ENCODE data around the gene MLIP.
A peak's percentile ranks its signal among the peaks of the same experiment; 100 is the strongest.

Gene MLIP

DNA sequence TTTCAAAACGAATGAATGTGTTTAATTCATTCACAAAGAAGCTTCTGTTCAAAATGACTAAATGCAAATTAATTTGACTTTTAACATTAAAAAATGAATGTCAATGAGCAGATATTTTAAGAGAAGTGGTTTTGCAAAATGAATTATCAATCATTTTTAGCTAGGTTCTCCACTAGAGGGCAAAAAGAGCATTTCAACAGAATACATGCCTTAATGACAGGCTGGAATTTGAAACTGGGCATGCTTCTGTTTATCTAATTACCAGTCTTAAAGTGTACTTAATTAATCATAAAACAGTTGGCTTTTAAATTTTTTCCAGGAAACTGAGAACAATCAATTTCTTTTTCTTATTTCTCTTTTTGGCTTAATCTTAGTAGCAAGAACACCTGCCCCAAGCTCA lies 133.2 kb downstream of the MLIP start:
- TF ChIP-seq NFIC (IDR thresholded peaks at IDR 0.05) (no peak), CEBPB (IDR thresholded peaks at IDR 0.05) (no peak), TEAD4 (IDR thresholded peaks at IDR 0.05) (peak; percentile 32; the same call in 1 of the 2 replicates), RAD21 (IDR thresholded peaks at IDR 0.05; ENCODE audit: low read depth) (peak; percentile 47)

GRCh38 chr6:54245265-54245664 lies 134.0 kb downstream of the MLIP start:
- TF ChIP-seq EGR1 (IDR thresholded peaks at IDR 0.05) (no peak), YY1 (IDR thresholded peaks at IDR 0.05; ENCODE audit: low read depth) (no peak), MAX (IDR thresholded peaks at IDR 0.05) (no peak), USF1 (IDR thresholded peaks at IDR 0.05) (no peak), TAF1 (IDR thresholded peaks at IDR 0.05; ENCODE audit: low read depth) (no peak)
- TF ChIP-seq, protein P1, sequence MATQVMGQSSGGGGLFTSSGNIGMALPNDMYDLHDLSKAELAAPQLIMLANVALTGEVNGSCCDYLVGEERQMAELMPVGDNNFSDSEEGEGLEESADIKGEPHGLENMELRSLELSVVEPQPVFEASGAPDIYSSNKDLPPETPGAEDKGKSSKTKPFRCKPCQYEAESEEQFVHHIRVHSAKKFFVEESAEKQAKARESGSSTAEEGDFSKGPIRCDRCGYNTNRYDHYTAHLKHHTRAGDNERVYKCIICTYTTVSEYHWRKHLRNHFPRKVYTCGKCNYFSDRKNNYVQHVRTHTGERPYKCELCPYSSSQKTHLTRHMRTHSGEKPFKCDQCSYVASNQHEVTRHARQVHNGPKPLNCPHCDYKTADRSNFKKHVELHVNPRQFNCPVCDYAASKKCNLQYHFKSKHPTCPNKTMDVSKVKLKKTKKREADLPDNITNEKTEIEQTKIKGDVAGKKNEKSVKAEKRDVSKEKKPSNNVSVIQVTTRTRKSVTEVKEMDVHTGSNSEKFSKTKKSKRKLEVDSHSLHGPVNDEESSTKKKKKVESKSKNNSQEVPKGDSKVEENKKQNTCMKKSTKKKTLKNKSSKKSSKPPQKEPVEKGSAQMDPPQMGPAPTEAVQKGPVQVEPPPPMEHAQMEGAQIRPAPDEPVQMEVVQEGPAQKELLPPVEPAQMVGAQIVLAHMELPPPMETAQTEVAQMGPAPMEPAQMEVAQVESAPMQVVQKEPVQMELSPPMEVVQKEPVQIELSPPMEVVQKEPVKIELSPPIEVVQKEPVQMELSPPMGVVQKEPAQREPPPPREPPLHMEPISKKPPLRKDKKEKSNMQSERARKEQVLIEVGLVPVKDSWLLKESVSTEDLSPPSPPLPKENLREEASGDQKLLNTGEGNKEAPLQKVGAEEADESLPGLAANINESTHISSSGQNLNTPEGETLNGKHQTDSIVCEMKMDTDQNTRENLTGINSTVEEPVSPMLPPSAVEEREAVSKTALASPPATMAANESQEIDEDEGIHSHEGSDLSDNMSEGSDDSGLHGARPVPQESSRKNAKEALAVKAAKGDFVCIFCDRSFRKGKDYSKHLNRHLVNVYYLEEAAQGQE (IDR thresholded peaks at IDR 0.05; ENCODE audit: low read depth) = no peak

DNA sequence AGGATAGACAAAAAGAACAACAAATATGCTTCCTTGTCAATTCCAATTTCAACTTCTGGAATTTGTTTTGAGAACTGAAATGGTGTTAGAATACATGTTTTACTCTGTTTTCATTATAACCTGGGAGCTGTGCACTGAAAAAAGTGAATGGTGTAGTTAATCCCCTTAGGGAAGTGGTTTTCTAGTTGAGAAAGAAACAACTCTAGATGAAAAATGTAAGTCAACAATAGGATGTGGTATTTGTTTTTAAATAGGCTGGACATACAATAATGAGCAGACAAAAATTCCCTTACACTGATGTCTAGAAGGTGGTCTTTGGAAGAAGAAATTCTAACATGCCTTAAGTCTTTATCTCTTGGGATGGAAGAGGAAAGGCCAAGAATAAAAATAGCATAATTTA lies 137.1 kb downstream of the MLIP start:
- TF ChIP-seq CEBPB (IDR thresholded peaks at IDR 0.05) (no peak), CREB1 (IDR thresholded peaks at IDR 0.05; ENCODE audit: low read depth) (no peak), ZBTB7A (IDR thresholded peaks at IDR 0.05; ENCODE audit: low read depth) (no peak), FOXM1 (IDR thresholded peaks at IDR 0.05; ENCODE audit: borderline replicate concordance, low read depth) (no peak), TCF12 (IDR thresholded peaks at IDR 0.05; ENCODE audit: low read depth) (no peak), RAD21 (IDR thresholded peaks at IDR 0.05; ENCODE audit: low read depth) (no peak), USF1 (IDR thresholded peaks at IDR 0.05) (no peak), NFIC (IDR thresholded peaks at IDR 0.05) (no peak), EGR1 (IDR thresholded peaks at IDR 0.05) (no peak), EP300 (IDR thresholded peaks at IDR 0.05; ENCODE audit: borderline replicate concordance) (no peak), MAX (IDR thresholded peaks at IDR 0.05) (no peak), YY1 (IDR thresholded peaks at IDR 0.05; ENCODE audit: low read depth) (no peak), TAF1 (IDR thresholded peaks at IDR 0.05; ENCODE audit: low read depth) (no peak), TEAD4 (IDR thresholded peaks at IDR 0.05) (no peak)
- TF ChIP-seq, protein P1 (IDR thresholded peaks at IDR 0.05; ENCODE audit: low read depth) = no peak

DNA sequence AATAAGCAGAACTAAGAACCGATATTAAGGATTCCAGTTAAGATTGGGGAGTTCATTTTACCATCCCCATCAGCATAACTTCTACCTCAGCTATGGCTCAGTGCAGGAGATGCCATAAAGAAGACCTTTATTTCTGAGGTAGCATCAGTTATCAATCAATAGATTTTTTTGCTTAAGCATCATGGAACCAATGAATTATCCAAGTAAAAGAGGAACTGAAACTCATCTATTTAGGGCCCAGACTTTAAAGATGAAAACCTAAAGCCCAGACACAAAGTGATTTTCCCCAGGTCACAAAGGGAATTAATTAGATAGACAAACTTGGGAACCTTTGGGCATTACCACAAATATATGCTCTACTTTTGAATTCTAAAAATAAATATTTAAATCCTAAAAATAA lies 137.8 kb downstream of the MLIP start:
- TF ChIP-seq NFIC (IDR thresholded peaks at IDR 0.05) (no peak), EP300 (IDR thresholded peaks at IDR 0.05; ENCODE audit: borderline replicate concordance) (no peak), TCF12 (IDR thresholded peaks at IDR 0.05; ENCODE audit: low read depth) (no peak), CEBPB (IDR thresholded peaks at IDR 0.05) (no peak), TEAD4 (IDR thresholded peaks at IDR 0.05) (no peak), ZBTB7A (IDR thresholded peaks at IDR 0.05; ENCODE audit: low read depth) (no peak), FOXM1 (IDR thresholded peaks at IDR 0.05; ENCODE audit: borderline replicate concordance, low read depth) (no peak), CREB1 (IDR thresholded peaks at IDR 0.05; ENCODE audit: low read depth) (no peak), EGR1 (IDR thresholded peaks at IDR 0.05) (no peak), MAX (IDR thresholded peaks at IDR 0.05) (no peak)
- TF ChIP-seq, protein P1 (IDR thresholded peaks at IDR 0.05; ENCODE audit: low read depth) = no peak

DNA sequence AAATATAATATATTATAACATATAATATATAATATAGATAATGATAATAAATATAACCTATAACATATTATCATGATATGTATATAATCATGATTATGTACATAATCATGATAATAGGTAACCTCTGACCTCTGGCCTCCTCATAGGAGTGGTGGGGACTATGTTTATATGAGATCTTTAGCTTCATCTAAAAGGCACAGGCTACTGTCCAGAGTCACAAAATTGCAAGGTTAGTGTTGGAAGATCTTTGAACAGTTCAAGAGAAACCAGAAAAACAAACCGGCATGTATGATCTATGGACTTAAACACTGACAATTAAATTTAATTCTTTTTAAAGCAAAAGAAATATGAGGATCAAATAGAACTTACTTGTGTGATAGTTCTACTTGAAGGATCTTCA lies 141.3 kb downstream of the MLIP start:
- no peak for TF ChIP-seq YY1 (IDR thresholded peaks at IDR 0.05; ENCODE audit: low read depth)
- TF ChIP-seq, protein P1 (IDR thresholded peaks at IDR 0.05; ENCODE audit: low read depth) = no peak

Measured in Ishikawa (cell line).